Fibroblast of lung (primary cell): ENCODE data around the gene SPATA20.

Experiments
- EZH2 ChIP-seq: IDR thresholded peaks from 2 replicates; pipeline ENCODE4 v1.5.1; 2012; ENCODE audit warnings: low read length, control low read depth, mild to moderate bottlenecking; ENCODE audit errors: missing control alignments
- TF ChIP-seq, protein P1 (sequence below), 2 donors: IDR thresholded peaks in 1 of 2; conservative IDR thresholded peaks in 1 of 2; 1 replicate in 1 of 2; 2 replicates in 1 of 2; pipeline ENCODE4 v1.5.1; 2011 to 2012; ENCODE audit warnings: low read length in 2 of 2, control low read depth in 1 of 2, inconsistent platforms in 1 of 2, low read depth in 1 of 2, mild to moderate bottlenecking in 1 of 2

DNA sequence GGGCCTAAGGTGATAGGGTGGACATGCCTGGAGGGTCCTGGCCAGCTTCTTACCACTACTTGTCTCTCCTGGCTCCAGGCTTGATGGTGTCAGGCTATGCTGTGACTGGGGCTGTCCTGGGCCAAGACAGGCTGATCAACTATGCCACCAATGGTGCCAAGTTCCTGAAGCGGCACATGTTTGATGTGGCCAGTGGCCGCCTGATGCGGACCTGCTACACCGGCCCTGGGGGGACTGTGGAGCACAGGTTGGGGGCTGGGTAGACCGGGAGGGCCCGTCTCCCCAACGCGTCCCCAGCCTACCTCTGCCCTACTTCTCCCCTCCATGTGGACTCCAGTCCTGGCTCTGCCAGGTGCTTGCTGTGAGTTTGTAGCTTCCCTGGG, 4.5 kb downstream of the SPATA20 start:
- TF ChIP-seq, protein P1, sequence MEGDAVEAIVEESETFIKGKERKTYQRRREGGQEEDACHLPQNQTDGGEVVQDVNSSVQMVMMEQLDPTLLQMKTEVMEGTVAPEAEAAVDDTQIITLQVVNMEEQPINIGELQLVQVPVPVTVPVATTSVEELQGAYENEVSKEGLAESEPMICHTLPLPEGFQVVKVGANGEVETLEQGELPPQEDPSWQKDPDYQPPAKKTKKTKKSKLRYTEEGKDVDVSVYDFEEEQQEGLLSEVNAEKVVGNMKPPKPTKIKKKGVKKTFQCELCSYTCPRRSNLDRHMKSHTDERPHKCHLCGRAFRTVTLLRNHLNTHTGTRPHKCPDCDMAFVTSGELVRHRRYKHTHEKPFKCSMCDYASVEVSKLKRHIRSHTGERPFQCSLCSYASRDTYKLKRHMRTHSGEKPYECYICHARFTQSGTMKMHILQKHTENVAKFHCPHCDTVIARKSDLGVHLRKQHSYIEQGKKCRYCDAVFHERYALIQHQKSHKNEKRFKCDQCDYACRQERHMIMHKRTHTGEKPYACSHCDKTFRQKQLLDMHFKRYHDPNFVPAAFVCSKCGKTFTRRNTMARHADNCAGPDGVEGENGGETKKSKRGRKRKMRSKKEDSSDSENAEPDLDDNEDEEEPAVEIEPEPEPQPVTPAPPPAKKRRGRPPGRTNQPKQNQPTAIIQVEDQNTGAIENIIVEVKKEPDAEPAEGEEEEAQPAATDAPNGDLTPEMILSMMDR (conservative IDR thresholded peaks at IDR 0.05 in 1 of 2, IDR thresholded peaks at IDR 0.05 in 1 of 2; ENCODE audit: low read depth in 1 of 2, low read length in 2 of 2), result no peak
- TF ChIP-seq EZH2, result no peak
